ENCODE data around the gene SLFN5. TPM values are rescaled to one million over a fixed set of nuclear protein-coding genes. Genes with fewer than 3 reads are reported as not detected.

SLFN5 gene
- total and polyA plus RNA-seq, 2 of the 4 experiments (the other 2 are of a cell fraction): 13.0 to 48.9 TPM

- Histone ChIP-seq H2BK20ac (ENCODE audit: low read depth, low read length) (no peak overlapping the region), H3K79me1 (ENCODE audit: low read depth in 1 of 2, low read length in 2 of 2) (peaks cover 9 to 32% of the 10 kb centered on the region in 2 experiments), H3K9ac (ENCODE audit: low read depth, low read length) (no peak overlapping the region), H3K4me2 (ENCODE audit: low read depth, low read length) (no peak overlapping the region; the same call in 1 of the 2 replicates), H3K27me3 (ENCODE audit: control insufficient read depth, insufficient read depth, low read length) (no peaks in the 10 kb centered on the region), H4K5ac (ENCODE audit: low read depth, low read length) (no peak overlapping the region), H3K4ac (ENCODE audit: low read depth, low read length) (no peak overlapping the region), H3K9me1 (ENCODE audit: insufficient read depth, low read length) (peaks cover 4% of the 10 kb centered on the region; the same call in 1 of the 2 replicates), H3K4me1 (ENCODE audit: control insufficient read depth, insufficient read depth, low read length) (peaks cover 5% of the 10 kb centered on the region), H2BK120ac (ENCODE audit: low read depth, low read length) (no peak overlapping the region), H3K14ac (replicated peaks; ENCODE audit: low read depth, low read length) (no peak overlapping the region), H2AK5ac (ENCODE audit: low read depth, low read length) (0 out of 2 replicates have a peak overlapping the region, but pooled peaks have one; percentile 10), H4K20me1 (ENCODE audit: insufficient read depth, low read length) (peaks cover 5% of the 10 kb centered on the region), H3K27ac (ENCODE audit: insufficient read depth, low read length) (no peak overlapping the region), H2BK15ac (ENCODE audit: low read depth, low read length) (no peak overlapping the region), H3K56ac (ENCODE audit: extremely low read depth, insufficient read depth, low read length) (no peak overlapping the region), H2AFZ (replicated peaks; ENCODE audit: low read length, poor library complexity) (peak overlapping the region; percentile 91), H3K9me3 (ENCODE audit: control insufficient read depth, insufficient read depth, low read length) (no peaks in the 10 kb centered on the region), H3K36me3 (ENCODE audit: control insufficient read depth, insufficient read depth, low read length) (no peaks in the 10 kb centered on the region), H2AK9ac (replicated peaks; ENCODE audit: low read depth, low read length, poor library complexity) (no peak overlapping the region), H3K23ac (ENCODE audit: low read depth, low read length) (no peak overlapping the region; the same call in 1 of the 2 replicates), H2BK5ac (ENCODE audit: low read depth, low read length, poor library complexity, severe bottlenecking) (no peak overlapping the region), H4K91ac (ENCODE audit: insufficient read depth, low read depth, low read length) (no peak overlapping the region), H3K18ac (ENCODE audit: low read depth, low read length) (no peak overlapping the region), H3K4me3 (ENCODE audit: insufficient read depth, low read depth, low read length) (no peak overlapping the region), H4K8ac (ENCODE audit: low read depth in 2 of 2, low read length in 2 of 2) (no peak overlapping the region)
- intact Hi-C loops (cut with micrococcal nuclease): loop anchor here (5.0 to 10.0 kb wide), 3 partner anchors 69 to 503 kb away; partner anchors contain the start of gene SLFN11
- DNase-seq (no peak), ATAC-seq (ENCODE audit: low read depth) (no peak)
- 92% methylated on average over 7 of the region's 19 CpGs; no CpG with 5 or more reads in 1 of the 2 experiments for WGBS, 2 experiments (ENCODE audit: extremely low coverage in 2 of 2, insufficient read length in 1 of 2)
- CTCF ChIA-PET: no interaction called here
- POLR2A ChIA-PET (ENCODE audit: unreplicated experiment): no interaction called here
- in situ Hi-C loops (cut with MboI; ENCODE audit: low sequenced_read_pairs): no loop called here
- TF ChIP-seq ELK1 (IDR thresholded peaks at IDR 0.05; ENCODE audit: borderline replicate concordance, low read depth, low read length): no peak
- TF ChIP-seq RCOR1 (IDR thresholded peaks at IDR 0.05; ENCODE audit: insufficient replicate concordance, low read length): no peak
- TF ChIP-seq USF2 (IDR thresholded peaks at IDR 0.05; ENCODE audit: low read depth, low read length): no peak
- no peak for TF ChIP-seq CEBPB (IDR thresholded peaks at IDR 0.05; ENCODE audit: low read depth, low read length)
- BruUV-seq (replicated peaks): no TSS peak
- dilution Hi-C loops (cut with HindIII; ENCODE audit: low sequenced_read_pairs, unreplicated experiment): no loop called here
These were observed 1.4 kb upstream of the SLFN5 start for GRCh38 chr17:35241520-35241919.
